Measurements from ENCODE around the gene MSI2.
"Not testable (repeated sequence)": the region's sequence is repeated elsewhere in the genome, so short reads cannot be mapped to it uniquely, and the experiment has no call there.

The MSI2 gene

DNA sequence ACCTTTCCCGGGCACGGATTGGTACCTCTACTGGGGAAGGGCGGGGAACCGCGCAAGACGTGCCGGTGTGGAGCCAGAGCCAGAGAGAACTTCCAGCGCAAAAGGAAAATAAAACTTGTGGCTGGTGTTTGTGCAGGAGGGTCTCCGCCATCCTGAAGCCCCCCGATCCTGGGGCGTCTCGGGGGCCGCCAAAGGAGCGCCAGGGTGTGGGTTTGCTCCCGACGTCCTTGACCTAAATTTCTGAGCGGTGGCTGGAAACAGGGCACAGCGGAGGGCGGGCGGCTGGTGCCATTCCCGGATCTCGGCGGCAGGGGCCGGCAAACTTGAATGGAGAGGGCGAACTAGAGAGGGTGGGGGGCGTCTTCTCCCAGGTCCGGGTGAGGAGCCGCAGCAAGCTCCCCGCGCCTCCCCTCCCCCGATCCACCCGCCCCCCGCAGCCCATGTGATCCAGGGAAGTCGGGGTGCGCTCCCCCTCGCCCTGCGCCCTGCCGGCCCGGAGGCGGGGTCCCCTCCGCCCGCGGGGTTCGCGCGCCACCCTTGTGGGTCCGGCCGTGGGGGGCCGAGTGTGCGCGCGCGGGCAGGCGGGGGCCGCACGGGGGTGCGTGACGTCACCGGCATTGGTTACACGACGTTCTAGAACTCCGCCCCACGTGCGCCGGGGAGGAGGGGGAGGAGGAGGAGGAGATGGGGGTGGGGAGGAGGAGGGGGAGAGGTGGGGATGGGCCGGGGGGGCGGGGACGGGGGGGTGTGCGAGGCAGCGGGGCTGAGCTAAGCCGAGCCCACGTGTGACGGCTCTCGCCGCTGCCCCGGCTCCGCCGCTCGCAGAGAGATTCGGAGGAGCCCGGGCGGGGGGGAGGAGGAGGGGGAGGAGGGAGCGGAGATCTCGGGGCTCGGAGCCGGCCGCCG lies at the start of gene MSI2:
Gene MSI2 (plus strand): TSS at position 748 of the 906 bp plus-strand sequence. CDS start 220 bp downstream, outside the sequence.
- peak; percentile 21 for DNase-seq

DNA sequence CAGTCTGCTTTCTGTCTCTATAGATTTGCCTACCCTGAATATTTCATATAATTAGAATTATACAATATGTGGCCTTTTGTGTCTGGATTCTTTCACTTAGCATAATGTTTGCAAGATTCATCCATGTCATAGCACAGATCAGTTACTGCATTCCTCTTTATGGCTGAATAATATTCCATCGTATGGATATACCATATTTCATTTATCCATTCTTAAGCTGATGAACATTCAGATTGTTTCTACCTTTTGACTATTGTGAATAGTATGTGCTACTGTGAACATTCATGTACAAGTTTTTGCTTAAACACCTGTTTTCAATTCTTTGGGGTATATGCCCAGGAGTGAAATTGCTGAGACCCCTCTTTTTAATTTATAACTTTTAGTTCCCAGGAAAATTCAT lies 49.4 kb upstream of the MSI2 start:
- no peak for DNase-seq

DNA sequence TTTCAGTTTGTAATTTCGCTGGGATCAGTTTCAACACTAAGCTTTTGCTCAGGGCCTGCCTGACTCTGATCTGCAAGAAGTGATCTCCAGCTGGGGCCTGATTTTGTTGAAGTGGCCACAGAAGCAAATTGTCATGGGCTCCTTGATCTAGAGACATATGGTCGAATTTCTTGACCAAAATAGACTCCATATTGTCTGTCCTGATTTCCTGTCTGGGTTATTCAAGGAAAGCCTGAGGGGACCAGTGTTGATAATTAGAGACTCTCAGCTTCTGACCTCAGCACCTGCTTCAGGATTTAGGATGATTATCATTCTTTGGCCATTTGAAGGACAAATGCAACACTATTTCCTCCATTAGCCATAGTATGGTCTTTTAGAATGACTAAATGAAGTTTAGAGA lies 48.9 kb upstream of the MSI2 start:
- DNase-seq, result no peak

DNA sequence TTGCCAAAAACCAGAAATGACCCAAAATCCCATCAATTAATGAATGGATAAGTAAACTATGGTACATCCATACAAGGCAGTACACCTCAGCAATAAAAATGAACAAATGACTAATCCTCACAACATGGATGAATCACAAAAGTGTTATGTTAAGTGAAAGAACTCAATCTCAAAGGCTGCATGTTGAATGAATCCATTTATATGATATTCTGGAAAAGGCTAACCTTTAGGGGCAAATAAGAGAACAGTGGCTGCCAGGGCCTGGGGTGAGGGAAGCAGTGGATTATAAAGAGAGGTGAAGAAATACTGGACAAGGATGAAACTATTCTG lies 46.1 kb upstream of the MSI2 start:
- no peak for DNase-seq

DNA sequence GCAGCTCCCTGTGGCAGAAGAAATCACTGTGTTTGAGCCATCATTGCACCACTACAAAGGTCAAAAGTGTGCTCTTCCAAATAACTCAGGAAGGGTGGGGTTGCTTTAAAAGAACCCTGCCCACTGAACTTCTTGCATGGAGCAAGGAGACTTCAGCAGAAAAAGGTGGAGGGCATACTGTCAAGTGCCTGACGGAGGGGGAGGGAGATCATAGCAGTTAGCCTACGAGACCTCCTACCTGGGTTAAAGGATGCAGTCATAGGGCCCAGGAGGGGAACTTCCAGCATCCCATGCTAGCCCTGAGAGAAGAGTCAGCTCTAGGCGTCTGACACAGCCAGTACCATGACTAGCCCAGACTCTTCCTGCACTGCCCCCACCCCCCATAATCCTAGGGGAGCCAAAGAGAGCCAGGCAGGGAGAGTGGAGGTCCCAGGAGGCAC lies 45.3 kb upstream of the MSI2 start:
- no peak for DNase-seq

DNA sequence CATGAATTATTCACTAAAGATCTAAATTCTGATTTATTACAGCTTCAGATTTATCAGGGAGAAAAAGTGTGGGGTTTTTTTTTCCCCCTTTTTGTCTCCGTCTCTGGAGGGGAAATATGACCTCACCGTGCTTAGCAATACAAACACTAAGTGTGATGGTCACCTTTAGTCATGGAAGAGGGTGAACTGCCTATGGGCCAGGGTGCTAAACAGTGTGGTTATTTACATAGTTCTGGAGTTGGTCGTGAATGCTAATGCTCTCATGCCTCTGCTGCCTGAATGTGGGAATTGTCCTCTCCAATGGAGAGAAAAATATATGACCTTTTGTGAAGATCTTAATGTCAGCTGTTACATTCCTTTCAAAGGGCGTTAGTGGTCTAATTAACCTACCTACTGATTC lies 44.8 kb upstream of the MSI2 start:
- no peak for DNase-seq

DNA sequence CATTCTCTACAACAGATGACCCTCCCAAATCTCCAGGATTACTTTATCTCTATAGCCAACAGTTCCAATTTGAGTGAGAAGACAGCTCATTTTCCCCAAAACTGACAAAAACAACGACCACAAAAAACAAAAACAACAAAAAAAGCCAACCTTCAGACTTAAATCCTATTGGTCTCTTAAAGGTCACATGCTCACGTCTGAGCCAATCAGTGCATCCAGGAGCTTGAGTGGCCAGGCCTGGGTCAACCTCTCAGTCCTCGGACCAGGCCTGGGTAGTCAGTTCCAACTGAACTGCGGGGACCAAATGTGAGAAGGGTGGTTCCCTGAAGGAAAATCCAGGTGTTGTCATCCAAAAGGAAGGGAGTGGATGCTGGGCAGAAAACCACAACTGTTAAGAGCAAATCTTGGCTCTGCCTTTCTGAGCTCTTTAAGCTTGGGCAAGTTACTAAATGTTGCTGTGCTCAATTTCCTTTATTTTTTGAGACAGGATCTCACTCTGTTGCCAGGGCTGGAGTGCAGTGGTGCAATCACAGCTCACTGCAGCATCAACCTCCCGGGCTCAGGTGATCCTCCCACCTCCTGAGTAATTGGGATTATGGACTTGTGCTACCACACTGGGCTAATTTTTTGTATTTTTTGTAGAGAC lies 43.0 kb upstream of the MSI2 start:
- DNase-seq, result no peak

DNA sequence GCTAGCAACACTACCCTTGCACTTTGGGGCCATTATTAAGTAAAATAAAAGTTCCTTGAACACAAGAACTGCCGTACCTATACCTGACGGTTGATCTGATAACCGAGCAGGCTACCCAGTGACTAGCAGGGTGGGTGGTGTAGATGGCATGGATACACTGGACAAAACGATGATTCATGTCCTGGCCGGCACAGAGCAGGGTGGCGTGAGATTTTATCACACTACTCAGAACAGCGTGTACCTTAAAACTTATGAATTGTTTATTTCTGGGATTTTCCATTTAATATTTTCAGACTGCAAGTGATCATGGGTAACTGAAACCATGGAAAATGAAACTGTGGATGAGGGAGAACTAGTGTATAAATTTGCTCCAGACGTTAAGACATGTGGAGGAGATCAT lies 41.0 kb upstream of the MSI2 start:
- no peak for DNase-seq

DNA sequence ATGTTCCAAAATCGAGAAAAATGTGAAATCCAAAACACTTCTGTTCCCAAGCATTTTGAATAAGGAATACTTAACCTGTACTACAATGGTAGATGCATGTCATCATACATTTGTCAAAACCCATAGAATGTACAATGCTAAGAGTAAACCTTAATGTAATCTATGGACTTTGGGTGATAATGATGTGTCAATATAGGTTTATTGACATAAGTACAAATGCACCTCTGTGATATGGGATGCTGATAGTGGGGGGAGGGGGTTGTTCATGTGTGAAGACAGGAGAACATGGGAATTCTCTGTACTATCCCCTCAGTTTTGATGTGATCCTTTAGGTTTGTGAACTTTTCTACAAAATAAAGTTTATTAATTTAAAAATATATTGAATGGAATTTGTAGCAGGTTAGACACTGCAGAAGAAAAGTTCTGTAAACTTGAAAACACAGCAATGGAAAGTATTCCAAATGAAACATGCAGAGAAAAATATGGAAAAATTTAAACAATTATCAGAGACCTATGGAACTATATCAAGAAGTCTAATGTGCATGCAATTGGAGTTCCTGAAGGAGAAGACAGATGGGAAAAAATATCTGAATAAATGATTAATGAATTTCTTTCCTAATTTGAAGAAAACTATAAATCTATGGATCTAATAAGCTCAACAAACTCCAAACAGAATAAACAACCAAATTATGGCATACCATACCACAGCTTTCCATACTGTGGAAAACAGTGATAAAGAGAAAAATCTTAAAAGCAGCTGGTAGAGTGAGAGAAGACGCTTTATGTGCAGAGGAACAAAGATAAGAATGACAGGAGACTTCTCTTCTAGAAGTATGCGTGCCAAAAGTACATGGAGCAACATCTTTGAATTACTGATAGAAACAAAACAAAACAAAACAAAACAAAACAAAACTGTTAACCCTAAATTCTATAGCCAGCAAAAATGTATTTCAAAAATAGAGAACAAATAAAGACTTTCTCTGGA lies 34.7 kb upstream of the MSI2 start:
- no peak for DNase-seq

DNA sequence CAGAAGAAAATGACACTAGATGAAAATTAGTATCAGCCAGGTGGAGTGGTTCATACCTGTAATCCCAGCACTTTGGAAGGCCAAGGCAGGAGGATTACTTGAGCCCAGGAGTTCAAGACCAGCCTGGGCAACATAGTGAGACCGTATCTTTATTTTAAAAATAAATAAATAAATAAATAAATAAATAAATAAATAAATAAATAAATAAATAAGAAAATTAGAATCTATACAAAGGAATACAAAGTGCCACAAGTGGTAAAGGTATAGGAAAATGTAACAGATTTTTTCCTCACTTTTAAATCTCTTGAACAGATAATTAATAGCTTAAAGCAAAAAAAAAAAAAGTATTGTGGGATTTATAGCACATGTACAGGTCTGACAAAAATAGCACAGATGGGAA lies 33.9 kb upstream of the MSI2 start:
- not testable (repeated sequence) for DNase-seq

DNA sequence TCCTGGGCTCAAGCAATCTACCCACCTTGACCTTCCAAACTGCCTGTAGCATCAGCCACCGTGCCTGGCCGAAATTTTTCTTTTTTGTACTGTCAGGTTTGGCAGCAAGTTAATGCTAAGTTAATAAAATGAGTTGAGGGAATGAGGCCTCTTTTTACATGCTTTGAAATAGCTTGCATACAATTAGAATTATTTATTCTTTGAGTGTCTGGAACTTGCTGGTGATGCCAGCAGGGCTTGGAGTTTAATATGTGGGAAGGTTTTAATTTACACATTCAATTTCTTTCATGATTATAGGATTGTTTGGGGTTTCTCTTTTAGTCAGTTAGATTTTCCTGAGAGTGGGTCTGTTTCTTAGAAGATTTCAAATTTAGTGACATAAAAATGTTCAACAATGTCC lies 31.2 kb upstream of the MSI2 start:
- DNase-seq, result no peak

DNA sequence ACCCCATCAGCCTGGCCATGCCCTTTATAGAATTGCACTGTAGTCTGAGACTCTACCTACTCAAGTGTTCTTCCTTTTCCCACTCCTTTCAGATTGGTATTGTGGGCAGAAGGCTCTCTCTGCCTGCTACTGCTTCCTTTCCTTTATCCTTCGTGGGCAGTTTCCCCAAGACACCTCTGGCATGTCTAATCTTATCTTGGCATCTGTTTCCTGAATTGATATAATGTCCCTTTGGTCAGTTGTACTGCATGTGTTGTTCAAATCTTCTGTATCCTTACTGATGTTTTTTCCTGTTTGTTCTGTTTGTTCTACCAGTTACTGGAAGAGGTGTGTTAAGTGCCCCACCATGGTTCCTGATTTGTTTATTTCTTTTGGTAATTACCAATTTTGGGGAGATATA lies 29.5 kb upstream of the MSI2 start:
- DNase-seq, result no peak

DNA sequence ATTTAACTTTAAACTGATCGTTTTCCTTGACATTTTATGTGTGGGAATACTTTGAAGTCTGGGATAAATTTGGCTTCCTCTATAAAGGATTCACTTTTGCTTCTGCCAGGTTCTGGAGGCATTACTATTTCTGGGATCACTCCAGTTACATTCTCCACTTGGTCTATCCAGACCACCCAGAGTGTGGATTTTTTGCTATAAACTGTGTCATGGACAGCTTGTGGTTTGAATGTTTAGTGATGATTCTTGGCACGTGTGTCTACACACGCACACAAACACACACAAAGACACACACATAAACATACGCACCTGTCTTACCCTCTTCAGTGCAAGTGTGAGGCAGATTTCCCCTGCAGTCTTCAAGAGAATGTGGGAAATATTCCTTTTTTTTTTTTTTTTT lies 27.4 kb upstream of the MSI2 start:
- DNase-seq, result no peak

DNA sequence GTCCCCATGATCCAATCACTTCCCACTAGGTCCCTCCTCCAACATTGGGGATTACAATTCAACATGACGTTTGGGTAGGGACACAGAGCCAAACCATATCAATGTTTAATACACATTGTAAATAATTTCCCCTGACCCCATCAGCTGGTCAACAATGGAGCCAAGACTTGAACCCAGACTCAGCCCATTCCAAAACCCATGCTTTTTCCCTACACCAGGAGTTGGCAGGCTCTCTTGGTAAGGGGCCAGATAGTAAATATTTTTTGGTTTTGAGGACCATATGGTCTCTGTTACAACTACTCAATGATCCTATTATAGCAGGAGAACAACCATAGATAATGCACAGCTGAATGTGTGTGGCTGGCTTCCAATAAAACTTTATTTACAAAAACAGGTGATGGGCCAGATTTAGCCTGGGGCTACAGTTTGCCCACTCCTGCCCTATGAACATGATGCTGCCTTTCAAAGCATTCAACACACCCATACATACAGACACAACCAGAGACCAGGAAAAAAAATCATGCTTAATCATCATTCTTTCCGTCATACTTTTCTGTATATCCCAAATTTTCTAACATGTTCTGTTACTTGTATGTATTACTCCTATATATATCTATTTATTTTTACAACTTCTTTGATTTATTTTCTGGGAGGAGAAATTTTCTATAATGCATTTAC lies 22.1 kb upstream of the MSI2 start:
- no peak for DNase-seq

DNA sequence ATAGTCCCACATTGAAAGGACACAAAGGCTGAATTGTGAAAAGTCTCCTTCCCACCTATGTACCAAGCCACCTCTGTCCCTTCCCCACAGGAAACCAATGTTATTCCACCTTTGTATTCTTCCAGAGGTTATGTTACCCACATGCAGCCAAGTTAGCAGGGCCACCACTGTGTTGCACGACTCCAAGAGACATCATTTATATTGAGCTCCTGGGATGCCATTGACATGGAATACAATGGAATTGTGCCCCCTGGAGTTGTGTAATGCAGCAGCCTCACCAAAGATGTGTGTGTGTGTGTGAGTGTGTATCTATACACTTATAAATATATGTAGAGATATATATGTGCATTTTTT lies 21.6 kb upstream of the MSI2 start:
- DNase-seq, result no peak

DNA sequence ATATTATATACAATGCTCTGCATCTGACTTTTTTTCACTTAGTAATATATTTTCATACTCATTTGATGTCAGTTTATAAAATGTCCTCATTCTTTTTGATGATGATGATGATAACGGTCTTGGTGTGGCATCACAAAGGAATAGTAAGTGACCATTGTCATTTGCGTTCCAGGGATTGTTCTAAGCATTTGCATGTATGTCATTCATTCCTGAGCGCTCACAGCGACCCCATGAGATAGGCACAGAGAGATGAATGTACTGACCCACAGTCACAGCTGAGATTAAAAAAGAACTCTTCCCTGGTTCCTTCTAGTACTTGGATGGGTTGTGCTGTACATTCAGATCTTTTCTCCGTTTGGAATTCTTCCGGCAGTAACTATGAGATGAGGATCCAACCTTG lies 21.2 kb upstream of the MSI2 start:
- no peak for DNase-seq

DNA sequence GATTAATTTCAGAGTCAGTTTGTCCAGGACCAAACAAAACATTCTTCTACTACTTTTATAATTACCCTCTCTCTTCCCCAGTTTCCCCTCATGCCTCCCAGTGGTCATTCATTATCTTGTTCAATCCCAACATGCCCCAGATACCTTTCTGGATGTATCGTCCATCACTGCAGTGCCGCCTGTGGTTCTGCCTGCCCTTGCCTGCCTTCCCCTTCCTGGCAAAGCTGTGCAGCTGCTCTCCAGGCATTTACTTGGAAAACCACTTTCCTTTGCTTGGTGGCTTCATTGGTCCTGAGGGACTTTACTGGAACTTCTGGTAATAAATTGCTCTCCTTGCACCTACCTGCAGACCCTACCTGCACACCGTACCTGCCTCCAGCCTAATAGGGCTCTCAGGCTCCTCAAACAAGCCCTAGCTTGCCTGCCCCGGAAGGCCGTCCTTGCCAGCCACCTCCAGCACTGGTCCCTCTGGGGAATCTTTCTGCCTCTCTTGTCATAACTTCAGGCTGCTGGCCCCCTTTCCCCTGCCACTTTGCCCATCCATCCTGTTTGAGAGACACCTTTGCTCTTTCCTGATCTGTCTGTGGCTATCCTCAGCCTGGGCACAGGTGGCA lies 19.5 kb upstream of the MSI2 start:
- DNase-seq, result no peak

DNA sequence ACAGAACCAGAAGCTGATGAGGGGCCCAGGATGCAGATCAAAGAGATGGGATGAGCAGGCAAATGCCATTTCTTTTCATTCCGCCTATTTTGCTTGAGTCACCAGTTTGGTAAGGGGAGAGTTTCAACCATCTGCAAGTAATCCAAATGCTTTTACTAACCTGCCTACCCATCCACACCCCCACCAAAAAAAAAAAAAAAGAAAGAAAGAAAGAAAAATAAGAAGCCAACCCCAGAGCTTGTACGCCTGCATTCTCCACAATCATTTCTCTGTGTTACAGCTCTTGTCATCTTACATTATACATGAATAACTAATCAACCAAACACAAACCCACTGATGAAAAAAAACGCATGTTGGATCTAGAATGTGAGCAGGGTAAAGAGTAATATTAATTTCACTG lies 15.7 kb upstream of the MSI2 start:
- DNase-seq, result no peak

DNA sequence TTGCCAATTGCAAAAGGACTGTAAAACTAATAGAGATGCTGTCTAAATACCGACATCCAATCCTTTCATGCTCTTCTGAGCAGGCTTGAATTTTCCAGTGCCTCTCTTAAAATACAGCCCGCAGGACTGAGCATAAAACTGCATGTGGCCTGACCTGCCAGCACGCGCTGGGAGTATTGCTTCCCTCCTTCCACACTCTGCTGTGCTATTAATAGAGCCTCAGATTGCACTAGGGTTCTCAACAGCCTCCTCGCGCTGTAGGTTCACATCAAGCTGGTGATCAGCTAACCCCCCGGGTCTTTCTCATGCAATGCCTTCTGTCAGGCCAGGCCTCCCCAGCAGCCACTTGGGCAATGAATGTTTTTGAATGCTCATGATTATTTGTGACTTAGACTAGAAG lies 14.2 kb upstream of the MSI2 start:
- DNase-seq, result peak; percentile 9

DNA sequence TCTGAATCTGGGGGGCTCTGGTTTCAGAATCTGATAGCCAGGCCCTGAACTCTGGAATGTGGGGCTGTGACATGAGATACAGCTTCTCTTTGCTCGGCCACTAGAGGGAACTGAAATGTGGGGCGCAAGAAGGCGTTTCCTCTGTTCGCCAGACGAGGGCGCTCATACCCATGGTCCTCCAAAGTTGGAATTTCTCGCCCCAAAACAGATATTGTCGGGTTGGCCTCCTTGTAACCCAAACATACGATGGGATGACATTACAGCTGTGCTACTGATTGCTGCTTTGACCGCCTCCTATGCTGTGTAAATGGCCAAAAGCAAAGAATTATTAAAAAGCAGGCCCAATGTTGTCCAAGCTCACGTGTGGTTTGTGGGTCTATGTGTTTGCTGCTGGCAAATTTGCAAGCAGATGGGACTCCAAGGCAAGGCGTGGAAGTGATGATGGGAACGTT lies 13.1 kb upstream of the MSI2 start:
- peak; percentile 42 for DNase-seq

DNA sequence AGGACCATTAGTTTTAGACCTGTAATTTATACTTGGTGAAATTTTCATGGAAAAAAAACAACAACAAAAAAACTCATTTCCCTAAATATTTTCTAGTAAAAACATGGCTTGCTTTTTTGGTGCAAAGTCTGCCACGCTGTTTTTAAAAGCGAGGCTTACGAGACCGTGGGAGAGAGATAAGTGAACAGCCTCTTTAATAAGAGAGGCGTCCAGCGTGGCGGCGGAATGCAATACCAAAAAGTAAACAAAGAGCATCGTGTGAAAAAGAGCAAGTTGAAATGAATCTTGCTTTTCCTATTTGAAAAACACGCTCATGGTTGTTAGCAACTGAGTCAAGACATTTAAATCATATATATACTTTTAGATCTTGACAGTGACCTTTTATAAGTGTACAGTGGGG lies 10.5 kb upstream of the MSI2 start:
- DNase-seq, result no peak

DNA sequence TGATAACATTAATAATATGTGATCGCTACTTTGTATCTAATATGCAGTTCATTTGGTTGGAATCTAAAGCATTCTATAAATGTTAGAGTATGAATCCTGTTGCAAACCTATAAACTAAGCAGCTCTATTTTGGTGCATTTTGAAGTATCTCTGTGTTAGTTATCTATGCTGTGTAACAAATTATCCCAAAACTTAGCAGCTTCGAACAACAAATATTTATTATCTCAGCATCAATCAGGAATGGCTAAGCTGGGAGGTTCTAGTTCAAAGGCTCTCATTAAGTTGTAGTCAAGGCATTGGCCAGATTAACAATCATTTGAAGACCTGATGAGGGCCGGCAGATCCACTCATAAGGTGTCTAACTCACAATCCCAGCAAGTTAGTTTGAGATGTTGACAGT lies 10.1 kb upstream of the MSI2 start:
- DNase-seq, result no peak
